Measurements from ENCODE around the gene CEBPB.
A peak's percentile ranks its signal among the peaks of the same experiment; 100 is the strongest.

GRCh38 chr20:50152394-50153152 lies 38.1 kb upstream of the CEBPB start:
- TF ChIP-seq CTCF (IDR thresholded peaks at IDR 0.05) (peak in 1 of 3 experiments; percentile 12), EP300 (IDR thresholded peaks at IDR 0.05) (no peak), POLR2AphosphoS5 (IDR thresholded peaks at IDR 0.05) (no peak)

Data from esophagus muscularis mucosa (tissue), 4 donors.